ENCODE measurements around the gene DPF3.

DNA sequence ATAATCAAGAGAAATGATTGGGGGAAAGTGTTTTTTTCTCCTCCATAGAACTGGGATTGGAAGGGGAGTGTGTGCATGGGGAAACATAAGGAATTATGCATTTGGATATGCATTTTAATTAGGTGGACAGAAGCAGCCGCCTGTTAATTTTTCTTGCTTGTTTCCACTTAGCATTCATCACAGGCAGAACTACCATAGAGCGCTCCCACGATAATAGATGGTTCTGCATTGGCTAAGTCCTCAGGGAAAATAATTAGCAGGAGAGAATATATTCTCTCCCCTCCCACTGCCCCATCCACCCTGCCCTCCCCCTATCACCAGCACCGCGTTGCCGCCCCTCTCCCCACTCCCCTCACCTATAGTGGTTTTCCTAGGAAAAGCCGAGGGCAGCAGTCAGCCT, 11.4 kb downstream of the DPF3 start:
- TF ChIP-seq CTCF (conservative IDR thresholded peaks at IDR 0.05 in 1 of 2, IDR thresholded peaks at IDR 0.05 in 1 of 2; ENCODE audit: low read depth in 1 of 2, low read length in 2 of 2) (no peak), EZH2 (IDR thresholded peaks at IDR 0.05; ENCODE audit: low read length, missing control alignments) (no peak)

All from fibroblast of lung (primary cell).